GM12865 (cell line): ENCODE data around the gene MAPK4.

Experiments
- DNase-seq: peaks from one replicate; pipeline ENCODE4 v3.0.0; 2010; ENCODE audit warnings: low read depth
- H3K4me3 ChIP-seq: 2 replicates; pipeline ENCODE4 v1.5.1; 2011; ENCODE audit warnings: mild to moderate bottlenecking, low read depth, low read length, control low read depth
- TF ChIP-seq, protein P1 (sequence below): IDR thresholded peaks from 2 replicates; pipeline ENCODE4 v1.5.1; 2011; ENCODE audit warnings: low read length, control low read depth, low read depth, inconsistent platforms; ENCODE audit not compliant: insufficient read depth; ENCODE audit errors: missing control alignments

MAPK4 gene

DNA sequence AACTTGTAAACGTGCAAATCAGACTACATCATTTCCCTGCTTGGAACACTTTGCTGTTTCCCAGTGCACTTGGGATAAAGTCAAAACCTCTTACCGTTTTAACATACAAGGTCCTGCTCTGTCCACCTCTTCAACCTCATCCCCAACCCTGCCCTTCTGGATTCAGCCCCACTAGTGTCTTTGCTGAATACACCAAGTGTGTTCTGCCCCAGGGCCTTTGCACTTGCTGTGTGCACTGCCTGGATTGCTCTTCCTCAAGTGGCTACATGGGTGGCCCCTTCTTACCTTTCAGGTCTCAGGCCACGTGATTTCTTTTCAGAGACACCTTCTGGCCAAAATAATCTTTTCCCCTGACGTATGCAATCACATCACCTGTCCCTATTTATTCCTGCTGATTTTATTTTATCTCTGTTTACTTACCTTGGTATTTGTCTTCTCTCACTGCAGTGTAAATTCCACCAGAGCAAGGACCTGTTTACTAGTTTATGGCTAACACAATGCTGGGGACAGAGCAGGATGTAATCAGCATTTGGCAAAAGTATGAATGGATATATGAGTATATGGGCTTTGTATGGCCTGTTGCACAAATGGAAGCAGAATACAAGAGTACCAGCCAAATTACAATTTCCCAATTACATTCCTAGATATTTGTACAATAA lies 63.9 kb downstream of the MAPK4 start:
- H3K4me3 ChIP-seq = no peak overlapping the region
- TF ChIP-seq, protein P1, sequence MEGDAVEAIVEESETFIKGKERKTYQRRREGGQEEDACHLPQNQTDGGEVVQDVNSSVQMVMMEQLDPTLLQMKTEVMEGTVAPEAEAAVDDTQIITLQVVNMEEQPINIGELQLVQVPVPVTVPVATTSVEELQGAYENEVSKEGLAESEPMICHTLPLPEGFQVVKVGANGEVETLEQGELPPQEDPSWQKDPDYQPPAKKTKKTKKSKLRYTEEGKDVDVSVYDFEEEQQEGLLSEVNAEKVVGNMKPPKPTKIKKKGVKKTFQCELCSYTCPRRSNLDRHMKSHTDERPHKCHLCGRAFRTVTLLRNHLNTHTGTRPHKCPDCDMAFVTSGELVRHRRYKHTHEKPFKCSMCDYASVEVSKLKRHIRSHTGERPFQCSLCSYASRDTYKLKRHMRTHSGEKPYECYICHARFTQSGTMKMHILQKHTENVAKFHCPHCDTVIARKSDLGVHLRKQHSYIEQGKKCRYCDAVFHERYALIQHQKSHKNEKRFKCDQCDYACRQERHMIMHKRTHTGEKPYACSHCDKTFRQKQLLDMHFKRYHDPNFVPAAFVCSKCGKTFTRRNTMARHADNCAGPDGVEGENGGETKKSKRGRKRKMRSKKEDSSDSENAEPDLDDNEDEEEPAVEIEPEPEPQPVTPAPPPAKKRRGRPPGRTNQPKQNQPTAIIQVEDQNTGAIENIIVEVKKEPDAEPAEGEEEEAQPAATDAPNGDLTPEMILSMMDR = no peak
- no peak for DNase-seq

DNA sequence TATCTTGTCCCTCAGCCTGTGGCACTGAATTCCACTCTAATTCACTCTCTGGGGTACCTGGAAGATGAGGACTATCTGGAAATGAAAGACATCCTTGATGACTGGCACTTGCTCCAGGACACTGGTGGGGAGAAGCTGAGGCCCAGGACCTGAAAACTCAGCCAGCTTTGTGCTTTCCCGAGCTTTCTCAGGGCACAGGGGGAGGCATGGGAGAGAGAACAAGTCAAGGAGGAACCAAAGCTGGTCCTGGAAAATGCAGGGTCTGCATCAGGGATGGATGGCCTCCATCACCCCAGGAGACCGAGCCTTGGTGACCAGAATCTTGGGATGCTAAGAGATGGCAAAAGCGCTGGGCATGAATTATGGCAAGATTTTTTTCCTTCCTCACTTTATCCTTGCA lies 65.1 kb downstream of the MAPK4 start:
- no peak for DNase-seq

DNA sequence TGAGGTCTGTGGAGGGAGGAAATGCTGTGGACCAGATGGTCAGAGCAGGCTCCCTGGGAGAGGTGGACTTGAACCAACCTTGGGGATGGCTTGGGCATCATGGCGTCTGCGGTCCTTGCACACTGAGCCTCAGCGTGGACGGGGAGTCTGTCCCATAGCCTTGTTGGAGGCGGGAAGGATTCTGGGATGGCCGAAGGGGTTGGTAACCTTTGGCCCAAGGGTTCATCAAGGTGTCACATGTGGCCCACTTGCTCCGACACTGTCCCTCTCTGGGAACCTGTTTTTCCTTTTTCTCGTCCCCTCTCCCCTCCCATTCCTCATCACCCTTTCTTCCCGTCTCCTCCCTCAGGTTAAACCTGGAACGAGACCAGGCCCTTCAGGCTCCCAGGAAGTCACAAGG lies 66.4 kb downstream of the MAPK4 start:
- no peak overlapping the region for H3K4me3 ChIP-seq
- TF ChIP-seq, protein P1 = no peak
- DNase-seq = no peak

More for the DNA sequence above, 65.1 kb downstream of the MAPK4 start:
- TF ChIP-seq, protein P1 = no peak
- H3K4me3 ChIP-seq = no peak overlapping the region

DNA sequence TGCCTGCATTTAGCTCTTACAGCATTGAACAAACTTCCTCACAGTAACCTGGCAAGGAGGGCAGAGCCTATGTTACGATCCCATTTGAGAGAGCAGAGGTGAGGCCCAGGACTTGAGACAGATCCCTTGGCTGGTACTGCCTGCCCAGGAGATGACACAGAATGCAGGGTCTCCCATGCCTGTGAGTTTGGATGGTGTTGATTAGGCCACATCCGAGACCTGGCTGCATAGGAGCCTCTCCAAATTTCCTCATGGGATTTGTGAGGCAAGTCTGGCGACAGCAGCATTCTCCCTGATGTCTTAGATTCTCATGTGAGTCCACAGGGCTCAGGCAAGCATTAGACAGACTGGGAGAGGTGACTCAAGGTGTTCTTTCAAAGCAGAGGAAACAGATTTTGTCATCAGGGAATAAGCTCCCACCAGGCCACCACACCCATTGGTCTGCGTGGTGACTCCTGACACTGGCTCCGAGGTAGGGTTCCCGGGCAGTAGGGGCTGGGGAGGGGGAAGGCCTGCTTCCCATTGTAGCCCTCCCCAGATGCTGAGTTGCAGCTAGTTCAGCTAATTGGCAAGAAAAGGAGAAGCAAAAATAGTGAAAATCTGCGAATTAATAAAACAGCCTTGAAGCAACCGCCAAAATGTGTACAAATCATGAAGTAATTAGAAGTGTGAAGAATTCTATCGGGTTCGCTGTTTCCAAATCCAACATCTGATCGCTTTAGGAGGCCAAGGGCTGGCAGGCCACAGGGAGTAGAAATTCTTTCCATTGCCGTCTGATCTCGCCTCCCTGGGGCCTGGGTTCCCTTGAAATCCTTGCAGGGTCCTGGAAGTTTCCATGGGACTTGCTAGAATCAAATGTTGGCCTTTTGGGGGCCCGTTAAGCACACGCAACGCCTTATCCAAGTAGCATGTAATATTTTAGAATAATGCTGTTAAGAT lies 68.0 kb downstream of the MAPK4 start:
- TF ChIP-seq, protein P1 = no peak
- DNase-seq = no peak
- no peak overlapping the region for H3K4me3 ChIP-seq

DNA sequence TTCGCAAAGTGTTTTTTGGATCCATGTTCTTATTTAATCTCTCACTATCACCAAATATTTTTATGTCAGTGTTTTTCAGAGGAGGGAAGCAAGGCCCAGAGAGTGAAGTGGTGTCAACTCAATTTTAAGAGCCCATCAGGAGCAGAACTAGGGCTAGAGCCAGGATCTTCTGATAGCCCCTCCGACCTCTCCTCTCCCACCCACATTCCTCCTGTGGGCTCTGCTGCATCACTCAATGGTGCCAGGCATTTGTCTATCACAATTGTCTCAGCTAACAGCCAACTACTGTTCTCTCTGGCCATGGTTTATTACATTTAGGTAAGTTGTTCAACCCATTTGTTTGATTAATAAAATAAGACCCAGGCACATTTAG lies 68.6 kb downstream of the MAPK4 start:
- TF ChIP-seq, protein P1 = no peak
- no peak for DNase-seq
- no peak overlapping the region for H3K4me3 ChIP-seq

DNA sequence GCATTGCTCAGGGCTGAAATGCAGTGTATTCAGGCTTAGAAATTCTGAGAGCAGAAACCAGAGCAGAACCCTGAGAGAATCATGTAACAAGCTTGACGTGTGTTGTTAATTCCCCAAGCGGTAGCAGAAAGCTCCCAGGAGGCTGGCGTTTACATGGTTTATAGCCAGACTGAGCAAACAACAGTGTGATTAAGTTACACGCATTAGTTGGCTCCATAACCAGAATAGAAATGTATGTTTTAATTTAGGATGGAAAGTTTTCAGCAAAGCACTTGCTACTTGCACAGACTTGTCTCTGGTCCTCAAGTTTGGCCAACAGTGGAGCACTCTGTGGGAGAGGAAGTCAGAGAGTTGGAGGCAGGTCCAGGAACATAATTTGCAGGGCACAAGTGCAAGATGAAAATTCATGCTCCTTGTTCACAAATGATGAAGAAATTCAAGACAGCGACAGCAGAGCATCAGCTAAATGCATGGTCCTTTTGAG lies 69.3 kb downstream of the MAPK4 start:
- TF ChIP-seq, protein P1 = no peak
- H3K4me3 ChIP-seq = no peak overlapping the region
- no peak for DNase-seq
